Stimulated activated CD4-positive, alpha-beta T cell treated with anti-CD3 and anti-CD28 coated beads, Interleukin-1b, Interleukin-23, amount 100 ng/mL, for 4 hours (primary cell): ENCODE measurements around the gene LRP1B.
"Not testable (repeated sequence)": the region's sequence is repeated elsewhere in the genome, so short reads cannot be mapped to it uniquely, and the experiment has no call there.

Source experiments
- DNase-seq, 2 donors: peaks; one replicate each; pipeline ENCODE4 v3.0.0-alpha.2; 2020; ENCODE audit warnings: low read depth in 2 of 2

The LRP1B gene

GRCh38 chr2:141317986-141318385, 812.8 kb downstream of the LRP1B start:
- DNase-seq = no peak

- no peak for DNase-seq
These were observed 814.2 kb downstream of the LRP1B start for GRCh38 chr2:141316606-141317005.

DNA sequence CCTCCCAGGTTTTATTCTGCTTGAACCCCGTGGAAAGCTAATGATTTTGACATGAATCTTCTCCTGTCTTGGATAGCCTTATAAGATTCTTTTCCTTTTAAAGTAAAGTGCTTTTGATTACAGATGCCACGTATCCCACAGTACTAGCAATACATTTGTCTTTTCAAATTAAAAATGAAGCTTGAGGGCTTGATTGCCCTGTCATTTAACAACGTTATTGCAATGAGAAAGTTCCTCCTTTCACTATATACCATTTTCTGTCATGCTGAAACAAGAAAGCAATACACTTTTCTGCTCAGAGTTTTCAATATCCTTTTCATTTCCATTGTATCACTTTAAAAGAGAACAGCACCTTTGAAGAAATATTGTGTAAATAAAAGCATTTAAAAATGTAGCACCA, 814.7 kb downstream of the LRP1B start:
- no peak for DNase-seq

DNA sequence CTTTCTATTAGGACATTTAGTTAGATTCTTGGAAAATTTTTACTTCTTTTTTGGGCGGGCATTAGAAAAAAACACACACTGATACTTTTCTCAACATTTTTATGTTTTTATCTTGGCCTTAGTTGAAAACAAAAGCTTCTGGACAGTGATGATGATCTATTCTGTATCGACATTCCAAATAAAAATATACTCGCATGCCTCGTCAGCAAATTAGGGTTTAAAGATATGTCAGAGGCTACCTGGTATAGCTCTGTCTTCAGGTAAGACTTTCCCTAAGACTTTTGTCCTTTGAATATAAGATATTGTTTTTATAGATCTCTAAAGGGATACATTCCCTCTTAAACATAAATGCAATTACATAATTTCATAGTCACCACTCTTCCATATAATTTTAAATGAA, 816.8 kb downstream of the LRP1B start:
- no peak for DNase-seq

DNA sequence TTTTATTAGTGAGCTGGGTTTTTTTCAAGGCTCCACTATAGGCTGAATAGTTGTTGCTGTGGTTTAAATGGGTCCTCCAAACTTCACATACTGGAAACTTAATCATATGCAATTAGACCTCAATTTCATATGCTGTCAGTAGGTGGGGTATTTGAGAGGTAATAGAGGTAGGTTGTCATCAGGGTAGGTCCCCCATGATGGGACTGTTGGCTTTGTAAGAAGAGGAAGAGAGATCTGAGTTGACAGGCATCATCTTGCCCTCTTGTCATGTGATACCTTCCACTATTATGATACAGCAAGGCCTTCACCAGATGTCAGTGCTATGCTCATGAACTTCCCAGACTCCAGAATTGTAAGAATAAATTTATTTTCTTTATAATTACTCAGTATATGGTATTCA, 819.4 kb downstream of the LRP1B start:
- no peak for DNase-seq

- DNase-seq = no peak
These were observed 824.4 kb downstream of the LRP1B start for GRCh38 chr2:141306368-141306767.

- no peak for DNase-seq
These were observed 829.3 kb downstream of the LRP1B start for GRCh38 chr2:141301551-141301950.

DNA sequence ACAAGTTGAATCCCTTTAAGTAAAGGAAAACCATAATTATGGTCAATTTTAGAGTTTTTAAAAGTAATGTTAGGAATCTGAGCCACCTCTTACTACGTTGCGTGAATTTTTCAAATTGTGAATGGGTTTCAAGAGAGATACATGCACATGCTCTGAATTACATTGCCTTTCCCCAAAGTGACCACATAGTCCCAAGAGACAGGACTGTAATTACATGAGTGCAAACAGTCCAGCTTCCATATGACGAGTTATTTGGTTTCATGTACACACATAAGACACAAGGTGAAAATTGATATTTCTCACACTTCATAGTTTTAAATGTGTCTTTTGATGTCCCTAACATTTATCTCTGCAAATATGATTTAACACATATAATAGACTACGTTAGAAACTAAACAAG, 850.8 kb downstream of the LRP1B start:
- no peak for DNase-seq

- no peak for DNase-seq
These were observed 859.5 kb downstream of the LRP1B start for GRCh38 chr2:141271346-141271745.

DNA sequence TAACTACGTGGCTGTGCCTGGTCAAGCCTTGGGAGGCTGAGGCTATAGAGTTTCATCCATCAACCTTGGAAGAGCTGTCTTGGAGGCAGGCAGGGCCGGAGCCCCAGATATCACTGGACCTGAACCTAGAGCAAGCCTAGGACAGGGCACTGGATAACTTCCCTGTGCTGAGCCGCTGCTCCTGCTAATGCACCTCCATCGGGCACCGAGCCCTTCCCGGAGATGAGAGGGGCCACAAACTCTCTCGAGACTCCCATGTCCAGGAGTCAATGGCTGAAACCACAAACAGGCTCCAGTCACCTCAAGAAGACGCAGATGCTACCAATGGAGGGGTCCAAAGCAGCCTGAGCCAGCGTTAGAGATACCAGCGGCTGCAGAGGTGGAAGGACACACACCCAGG, 866.0 kb downstream of the LRP1B start:
- no peak for DNase-seq

- DNase-seq = no peak
These were observed 869.9 kb downstream of the LRP1B start for GRCh38 chr2:141260911-141261310.

DNA sequence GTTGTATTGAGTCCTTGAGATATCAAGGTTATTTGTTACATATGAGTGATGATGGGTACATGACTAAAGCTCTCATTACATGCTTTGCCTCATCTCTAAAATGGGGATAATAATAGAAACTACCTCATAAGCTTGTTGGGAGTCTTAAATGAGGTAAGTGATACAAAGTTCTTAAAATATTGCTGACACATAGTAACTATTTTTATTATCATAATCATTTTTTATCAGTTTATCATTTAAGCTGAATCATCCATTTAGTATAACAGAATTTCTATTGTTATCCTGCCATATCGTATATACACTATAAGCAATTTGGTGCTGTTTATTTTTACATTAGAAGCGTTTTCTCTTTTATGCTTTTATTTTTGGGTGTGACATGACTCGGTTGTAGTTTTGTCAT, 871.1 kb downstream of the LRP1B start:
- DNase-seq = no peak

DNA sequence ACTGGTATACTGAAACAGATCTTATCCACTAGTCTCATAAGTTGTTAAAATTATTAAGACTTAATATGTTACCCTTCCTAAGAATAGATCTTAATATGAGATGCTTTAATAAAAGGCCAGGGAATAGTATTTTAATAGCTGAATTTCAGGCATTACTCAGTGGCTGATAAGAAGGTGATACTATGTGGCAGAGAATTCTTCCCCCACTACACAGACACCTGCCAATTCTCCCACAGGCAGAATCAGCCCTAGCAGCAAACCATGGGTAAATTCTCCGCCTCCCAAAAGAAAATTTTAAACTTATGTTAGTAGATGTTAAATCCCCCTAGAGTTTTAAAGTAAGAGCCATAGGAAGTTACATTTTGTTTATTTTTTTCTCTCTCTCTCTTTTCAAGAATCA, 888.8 kb downstream of the LRP1B start:
- no peak for DNase-seq

DNA sequence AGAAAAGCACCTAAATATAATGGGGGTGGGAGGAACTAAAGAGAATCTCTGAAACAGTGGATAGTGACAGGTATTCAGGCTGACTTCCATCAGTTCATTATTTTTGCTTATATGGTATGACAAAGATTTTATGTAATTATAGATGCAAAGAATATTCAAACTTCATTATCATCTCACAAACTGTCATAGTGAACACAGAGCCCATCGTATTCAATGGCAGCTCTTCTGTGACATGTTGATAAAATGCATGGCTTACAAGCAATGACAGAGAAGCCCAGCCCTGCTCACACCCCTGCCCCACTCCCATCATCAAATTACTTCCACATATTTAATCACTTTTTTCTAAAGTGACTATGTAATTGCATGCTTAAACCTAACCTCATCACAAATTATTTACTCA, 904.3 kb downstream of the LRP1B start:
- no peak for DNase-seq

DNA sequence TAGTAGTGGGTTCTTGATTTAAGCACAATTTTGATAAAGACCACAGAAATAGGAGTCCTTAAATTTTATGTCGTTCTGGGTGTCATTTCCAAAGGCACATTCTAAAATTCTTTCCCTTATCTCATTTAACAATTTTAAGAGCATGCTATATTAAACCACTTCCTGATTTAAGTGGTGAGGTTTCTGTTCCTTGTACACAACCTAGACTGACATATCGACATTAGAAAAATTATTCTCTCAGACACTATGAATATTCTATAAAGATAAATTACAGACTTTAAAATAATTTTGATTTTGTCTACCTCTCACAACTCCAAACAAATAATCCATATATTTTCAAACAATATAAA, 923.8 kb downstream of the LRP1B start:
- DNase-seq = no peak

GRCh38 chr2:141201016-141201565, 929.7 kb downstream of the LRP1B start:
- DNase-seq = no peak

GRCh38 chr2:141200191-141200590, 930.6 kb downstream of the LRP1B start:
- DNase-seq = no peak

DNA sequence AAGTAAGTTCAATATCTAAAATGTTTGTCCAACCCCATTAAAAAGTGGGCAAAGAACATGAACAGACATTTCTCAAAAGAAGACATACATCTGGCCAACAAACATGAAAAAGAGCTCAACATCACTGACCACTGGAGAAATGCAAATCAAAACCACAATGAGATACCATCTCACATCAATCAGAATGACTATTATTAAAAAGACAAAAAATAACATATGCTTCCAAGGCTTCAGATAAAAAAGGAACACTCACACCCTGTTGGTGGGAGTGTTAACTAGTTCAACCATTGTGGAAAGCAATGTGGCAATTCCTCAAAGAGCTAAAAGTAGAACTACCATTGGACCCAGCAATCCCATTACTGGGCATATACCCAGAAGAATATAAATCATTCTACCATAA, 931.1 kb downstream of the LRP1B start:
- no peak for DNase-seq

DNA sequence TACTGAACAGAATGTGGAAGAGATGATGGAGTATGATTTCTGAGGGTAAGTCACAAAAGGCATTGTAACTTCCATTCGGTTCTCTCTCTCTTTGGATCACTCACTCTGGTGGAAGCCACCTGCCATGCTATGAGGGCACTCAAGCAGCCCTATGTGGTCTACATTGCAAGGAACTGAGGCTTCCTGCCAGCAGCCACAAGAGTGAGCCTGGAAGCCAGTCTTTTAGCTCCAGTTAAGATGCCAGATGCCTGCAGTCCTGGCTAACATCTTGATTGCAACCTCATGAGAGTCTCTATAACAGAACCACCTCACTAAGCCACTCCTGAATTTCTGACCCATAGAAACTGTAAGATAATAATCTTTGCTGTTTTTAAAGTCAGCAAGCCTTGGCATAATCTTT, 935.7 kb downstream of the LRP1B start:
- DNase-seq = no peak

- DNase-seq = no peak
These were observed 943.8 kb downstream of the LRP1B start for GRCh38 chr2:141187075-141187439.

DNA sequence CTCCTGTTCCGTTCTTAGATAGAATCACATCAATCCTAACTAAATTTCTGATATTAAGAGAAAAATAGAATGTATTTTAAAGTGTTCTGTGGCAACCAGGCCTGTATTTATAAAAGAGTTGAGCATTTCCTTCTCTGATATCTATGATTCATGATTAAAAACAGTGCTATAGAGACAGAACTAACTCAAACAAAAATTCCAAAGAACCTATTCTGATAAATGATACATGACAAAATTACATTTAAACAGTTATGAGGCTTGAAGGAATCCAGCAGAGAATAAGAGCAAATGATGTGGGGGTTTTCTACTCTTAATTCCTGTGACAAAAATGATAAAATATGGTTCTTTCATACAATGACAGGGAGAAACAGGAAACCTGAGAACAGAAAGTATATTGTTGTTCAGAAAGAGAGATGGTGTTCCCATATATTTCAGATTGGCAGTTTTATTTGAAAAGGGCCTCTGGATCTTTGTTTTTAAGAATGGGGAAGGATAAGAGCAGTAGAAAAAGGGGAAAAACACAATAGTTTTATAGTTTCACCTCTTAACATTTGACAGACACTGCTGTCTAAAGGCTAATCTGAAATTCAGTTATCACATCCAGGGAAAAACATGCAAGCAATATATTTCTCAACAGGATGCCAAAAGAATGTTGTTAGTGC, 944.3 kb downstream of the LRP1B start:
- no peak for DNase-seq

- DNase-seq = no peak
These were observed 948.6 kb downstream of the LRP1B start for GRCh38 chr2:141182246-141182645.

GRCh38 chr2:141169117-141169516, 961.7 kb downstream of the LRP1B start:
- DNase-seq = not testable (repeated sequence)

DNA sequence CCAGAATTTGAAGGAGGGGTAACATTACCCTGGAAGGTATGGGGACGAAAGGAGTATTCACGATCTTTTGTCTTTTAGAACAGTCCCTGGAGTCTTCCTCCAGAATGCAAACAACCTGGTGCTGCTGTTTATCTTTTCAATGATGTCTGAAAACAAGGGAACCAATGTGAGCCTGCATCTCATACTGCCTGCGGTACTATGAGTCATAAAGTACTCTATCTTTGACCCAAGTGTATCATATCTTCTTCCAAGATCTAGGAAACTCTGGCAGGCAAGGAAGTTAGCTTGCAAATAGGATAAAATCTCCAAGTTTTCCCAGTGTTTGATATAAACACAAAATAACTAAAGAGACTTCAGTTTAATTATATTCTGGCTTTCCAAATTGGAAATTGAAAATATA, 968.5 kb downstream of the LRP1B start:
- no peak for DNase-seq
